Astrocyte of the spinal cord (primary cell): ENCODE results near the gene GABBR2.

Source experiments
- DNase-seq: peaks from one replicate; pipeline ENCODE4 v3.0.0; 2011; ENCODE audit warnings: low read depth, low spot score
- H3K4me3 ChIP-seq: 2 replicates; pipeline ENCODE4 v1.5.1; 2011; ENCODE audit warnings: low read depth, mild to moderate bottlenecking, low read length, moderate library complexity
- CTCF ChIP-seq: IDR thresholded peaks from 2 replicates; pipeline ENCODE4 v1.5.1; 2012; ENCODE audit warnings: low read depth, mild to moderate bottlenecking, low read length, inconsistent platforms
- in situ Hi-C: cut with HindIII; loops from 2 replicates; pipeline ENCODE4 v1.10.0; 2017; ENCODE audit warnings: low sequenced_read_pairs

Gene GABBR2

GRCh38 chr9:98455256-98456155, 253.2 kb downstream of the GABBR2 start:
- peak; percentile 39 for DNase-seq
- TF ChIP-seq CTCF = no peak
- in situ Hi-C loops = no loop called here
- H3K4me3 ChIP-seq = no peak overlapping the region

GRCh38 chr9:98453589-98454311, 255.0 kb downstream of the GABBR2 start:
- no peak overlapping the region for H3K4me3 ChIP-seq
- in situ Hi-C loops = no loop called here
- TF ChIP-seq CTCF = no peak
- peak; percentile 10 for DNase-seq

- in situ Hi-C loops = no loop called here
- DNase-seq = no peak
- no peak overlapping the region for H3K4me3 ChIP-seq
- no peak for TF ChIP-seq CTCF
Measured at GRCh38 chr9:98451576-98451975, 257.2 kb downstream of the GABBR2 start.

- DNase-seq = peak; percentile 36
- no peak for TF ChIP-seq CTCF
- H3K4me3 ChIP-seq = no peak overlapping the region
- in situ Hi-C loops = no loop called here
Measured at GRCh38 chr9:98450496-98450895, 258.2 kb downstream of the GABBR2 start.

- no peak for TF ChIP-seq CTCF
- no peak for DNase-seq
- no peak overlapping the region for H3K4me3 ChIP-seq
- in situ Hi-C loops = no loop called here
Measured at GRCh38 chr9:98449871-98450270, 258.9 kb downstream of the GABBR2 start.

- no peak for TF ChIP-seq CTCF
- in situ Hi-C loops = no loop called here
- H3K4me3 ChIP-seq = no peak overlapping the region
- DNase-seq = no peak
Measured at GRCh38 chr9:98445576-98445975, 263.2 kb downstream of the GABBR2 start.
